Mucosa of descending colon (tissue), 3 donors: ENCODE measurements around the gene BICRA. TPM values are rescaled to one million over a fixed set of nuclear protein-coding genes. Genes with fewer than 3 reads are reported as not detected.

Experiments used
- ATAC-seq: fragments of 200-7000 bp; cut with Tn5 transposase; one replicate; pipeline ENCODE4 v1.9.1; 2020; ENCODE audit warnings: mild to moderate bottlenecking, moderate library complexity
- DNase-seq, 3 donors: peaks; one replicate each; pipeline ENCODE4 v3.0.0-alpha.2; 2020
- H3K36me3 ChIP-seq: fragments of 200-600 bp; one replicate; pipeline ENCODE4 v1.8.0; 2021; ENCODE audit warnings: low read depth, mild to moderate bottlenecking
- H3K4me1 ChIP-seq: fragments of 200-600 bp; one replicate; pipeline ENCODE4 v1.8.0; 2021; ENCODE audit warnings: low read depth, mild to moderate bottlenecking
- H3K4me3 ChIP-seq: fragments of 200-600 bp; one replicate; pipeline ENCODE4 v1.8.0; 2021; ENCODE audit warnings: mild to moderate bottlenecking
- H3K9me3 ChIP-seq: fragments of 200-600 bp; one replicate; pipeline ENCODE4 v1.8.0; 2021; ENCODE audit warnings: mild to moderate bottlenecking
- CTCF ChIP-seq: fragments of 200-600 bp; IDR thresholded peaks from one replicate; pipeline ENCODE4 v1.8.0; 2022; ENCODE audit warnings: antibody characterized with exemption, mild to moderate bottlenecking
- intact Hi-C, 2 donors: fragments of 100-400 bp; cut with DNase I in 1 of 2; cut with micrococcal nuclease in 1 of 2; formaldehyde crosslinking; loops; one replicate each; pipeline versions ENCODE4 v1.11.0 to v1.11.1; 2022; cut with DNase I, micrococcal nuclease
- total RNA-seq, 3 donors: library from RNA; stranded (reverse); fragmentation: NEBNext Ultra II Directional in 2 of 3; extraction: Animal tissue kit (Norgen Biotek cat#: 25700) in 2 of 3; gene quantifications; one replicate each; pipeline versions ENCODE4 v1.2.1 to v1.2.4, GENCODE V29; 2021 to 2023
- donor health status: DM: no; HTN: no; CAD: no; lungs with moderate emphysema.
- donor health status: DM: no; HTN: no; CAD: no.
- donor health status: DM: no; HTN: yes; CAD: no.

The BICRA gene
- total RNA-seq, 3 donors from 2014 or later: 18.1 to 19.7 (median 18.5) TPM

- Histone ChIP-seq H3K4me1 (peaks cover 1% of the 10 kb centered on the region), H3K36me3 (no peaks in the 10 kb centered on the region), H3K9me3 (no peaks in the 10 kb centered on the region), H3K4me3 (no peak overlapping the region)
- DNase-seq: peak in 1 of 3 donors; percentile 48
- TF ChIP-seq CTCF: no peak
- intact Hi-C loops: loop anchor here in 1 of 2 donors (5.0 kb wide), 1 partner anchor 261 kb away; no protein-coding TSS in a partner anchor
- ATAC-seq: no peak
Measured at GRCh38 chr19:47698631-47699359, 89.9 kb downstream of the BICRA start.

GRCh38 chr19:47699360-47699917 lies 90.5 kb downstream of the BICRA start:
- H3K4me1 ChIP-seq: peaks cover 4% of the 10 kb centered on the region
- peak; percentile 60 for ATAC-seq
- H3K9me3 ChIP-seq: no peaks in the 10 kb centered on the region
- intact Hi-C loops: loop anchor here in 1 of 2 donors (5.0 kb wide), 1 partner anchor 262 kb away; no protein-coding TSS in a partner anchor
- peak; percentile 54 for TF ChIP-seq CTCF
- H3K36me3 ChIP-seq: no peaks in the 10 kb centered on the region
- no peak overlapping the region for H3K4me3 ChIP-seq
- peak in 2 of 3 donors; percentile 66 to 73 for DNase-seq

GRCh38 chr19:47700934-47701716 lies 92.2 kb downstream of the BICRA start:
- DNase-seq: no peak
- ATAC-seq: no peak
- H3K4me1 ChIP-seq: peaks cover 4% of the 10 kb centered on the region
- no peak overlapping the region for H3K4me3 ChIP-seq
- no peaks in the 10 kb centered on the region for H3K36me3 ChIP-seq
- H3K9me3 ChIP-seq: no peaks in the 10 kb centered on the region
- intact Hi-C loops: no loop called here
- TF ChIP-seq CTCF: no peak

GRCh38 chr19:47701717-47702552 lies 93.0 kb downstream of the BICRA start:
- no peak for TF ChIP-seq CTCF
- Histone ChIP-seq H3K4me3 (no peak overlapping the region), H3K36me3 (no peaks in the 10 kb centered on the region), H3K4me1 (peaks cover 4% of the 10 kb centered on the region), H3K9me3 (no peaks in the 10 kb centered on the region)
- ATAC-seq: no peak
- intact Hi-C loops: no loop called here
- no peak for DNase-seq

GRCh38 chr19:47702671-47703070 lies 93.7 kb downstream of the BICRA start:
- Histone ChIP-seq H3K9me3 (no peaks in the 10 kb centered on the region), H3K4me3 (no peak overlapping the region), H3K36me3 (no peaks in the 10 kb centered on the region), H3K4me1 (peaks cover 4% of the 10 kb centered on the region)
- no peak for TF ChIP-seq CTCF
- ATAC-seq (no peak), DNase-seq (no peak)
- intact Hi-C loops: no loop called here
